ENCODE measurements around the gene HRH3.

DNA sequence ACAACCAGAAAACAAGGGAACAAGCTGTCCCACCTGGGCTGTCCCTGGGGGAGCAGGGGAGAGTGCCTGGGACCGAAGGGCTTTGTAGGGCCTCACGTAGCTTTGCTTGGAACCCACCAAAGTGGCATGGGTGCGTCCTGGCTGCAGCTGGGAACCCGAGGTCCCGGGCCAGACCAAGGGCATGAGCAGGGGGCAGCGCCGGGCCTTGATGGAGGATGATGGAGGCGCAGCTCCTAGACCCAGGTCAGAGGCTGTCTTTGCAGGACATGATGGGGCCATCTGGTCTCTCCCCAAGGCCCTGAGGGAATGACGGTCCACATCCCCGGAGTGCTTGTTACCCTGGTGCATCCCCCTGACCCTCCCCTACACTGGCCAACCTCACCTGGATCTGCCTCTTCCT is 10.6 kb upstream of the HRH3 start:
- TF ChIP-seq, protein P1, sequence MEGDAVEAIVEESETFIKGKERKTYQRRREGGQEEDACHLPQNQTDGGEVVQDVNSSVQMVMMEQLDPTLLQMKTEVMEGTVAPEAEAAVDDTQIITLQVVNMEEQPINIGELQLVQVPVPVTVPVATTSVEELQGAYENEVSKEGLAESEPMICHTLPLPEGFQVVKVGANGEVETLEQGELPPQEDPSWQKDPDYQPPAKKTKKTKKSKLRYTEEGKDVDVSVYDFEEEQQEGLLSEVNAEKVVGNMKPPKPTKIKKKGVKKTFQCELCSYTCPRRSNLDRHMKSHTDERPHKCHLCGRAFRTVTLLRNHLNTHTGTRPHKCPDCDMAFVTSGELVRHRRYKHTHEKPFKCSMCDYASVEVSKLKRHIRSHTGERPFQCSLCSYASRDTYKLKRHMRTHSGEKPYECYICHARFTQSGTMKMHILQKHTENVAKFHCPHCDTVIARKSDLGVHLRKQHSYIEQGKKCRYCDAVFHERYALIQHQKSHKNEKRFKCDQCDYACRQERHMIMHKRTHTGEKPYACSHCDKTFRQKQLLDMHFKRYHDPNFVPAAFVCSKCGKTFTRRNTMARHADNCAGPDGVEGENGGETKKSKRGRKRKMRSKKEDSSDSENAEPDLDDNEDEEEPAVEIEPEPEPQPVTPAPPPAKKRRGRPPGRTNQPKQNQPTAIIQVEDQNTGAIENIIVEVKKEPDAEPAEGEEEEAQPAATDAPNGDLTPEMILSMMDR (IDR thresholded peaks at IDR 0.05; ENCODE audit: insufficient read depth, low read length, poor library complexity, severe bottlenecking) = no peak
- TF ChIP-seq EZH2phosphoT487 (conservative IDR thresholded peaks at IDR 0.05; ENCODE audit: low read length) = no peak

Data from SU-DHL-6 (cell line).